ENCODE measurements around the gene OR11H12. TPM values are rescaled to one million over a fixed set of nuclear protein-coding genes. Genes with fewer than 3 reads are reported as not detected.
"Not testable (repeated sequence)": the region's sequence is repeated elsewhere in the genome, so short reads cannot be mapped to it uniquely, and the experiment has no call there.

The OR11H12 gene, protein sequence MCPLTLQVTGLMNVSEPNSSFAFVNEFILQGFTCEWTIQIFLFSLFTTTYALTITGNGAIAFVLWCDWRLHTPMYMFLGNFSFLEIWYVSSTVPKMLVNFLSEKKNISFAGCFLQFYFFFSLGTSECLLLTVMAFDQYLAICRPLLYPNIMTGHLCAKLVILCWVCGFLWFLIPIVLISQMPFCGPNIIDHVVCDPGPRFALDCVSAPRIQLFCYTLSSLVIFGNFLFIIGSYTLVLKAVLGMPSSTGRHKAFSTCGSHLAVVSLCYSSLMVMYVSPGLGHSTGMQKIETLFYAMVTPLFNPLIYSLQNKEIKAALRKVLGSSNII
- polyA plus RNA-seq (2013, experiment 1 of 4): not detected
- not detected for polyA plus RNA-seq (2013, experiment 2 of 4)
- not detected for polyA plus RNA-seq (2013, experiment 3 of 4)
- polyA plus RNA-seq (2013, experiment 4 of 4): not detected

DNA sequence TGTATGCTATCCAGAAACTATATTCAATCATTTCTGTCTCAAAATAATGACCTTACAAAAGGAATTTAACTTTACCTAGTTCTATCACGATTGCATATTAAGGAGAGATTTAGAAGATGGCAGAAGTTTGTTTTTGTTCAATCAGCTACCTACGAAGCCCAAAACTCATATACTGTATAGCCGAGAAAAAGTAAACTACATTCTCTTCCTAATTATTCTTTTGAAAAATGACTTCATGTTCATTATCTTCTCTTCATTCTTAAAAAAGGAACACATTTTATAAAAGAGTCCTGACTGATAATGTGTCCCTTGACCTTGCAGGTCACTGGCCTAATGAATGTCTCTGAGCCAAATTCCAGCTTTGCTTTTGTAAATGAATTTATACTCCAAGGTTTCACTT lies at the start of gene OR11H12:
Gene OR11H12, plus strand, starts transcription at position 301 of the 400 bp plus-strand sequence. Its CDS starts 0 bp downstream, at position 301.
- H3K4me1 ChIP-seq (ENCODE audit: control insufficient read depth, insufficient read depth, low read length); H3K36me3 ChIP-seq (ENCODE audit: control insufficient read depth, insufficient read depth, low read length); H3K4me3 ChIP-seq (ENCODE audit: insufficient read depth, low read depth, low read length); H3K27me3 ChIP-seq (ENCODE audit: control insufficient read depth, insufficient read depth, low read length, poor library complexity, severe bottlenecking); H3K9me3 ChIP-seq (ENCODE audit: control insufficient read depth, low read length); H3K27ac ChIP-seq (ENCODE audit: insufficient read depth, low read depth, low read length, poor library complexity, severe bottlenecking): not testable (repeated sequence)
- no CpG with 5 or more reads among the region's 3 CpGs for WGBS, 2 experiments

DNA sequence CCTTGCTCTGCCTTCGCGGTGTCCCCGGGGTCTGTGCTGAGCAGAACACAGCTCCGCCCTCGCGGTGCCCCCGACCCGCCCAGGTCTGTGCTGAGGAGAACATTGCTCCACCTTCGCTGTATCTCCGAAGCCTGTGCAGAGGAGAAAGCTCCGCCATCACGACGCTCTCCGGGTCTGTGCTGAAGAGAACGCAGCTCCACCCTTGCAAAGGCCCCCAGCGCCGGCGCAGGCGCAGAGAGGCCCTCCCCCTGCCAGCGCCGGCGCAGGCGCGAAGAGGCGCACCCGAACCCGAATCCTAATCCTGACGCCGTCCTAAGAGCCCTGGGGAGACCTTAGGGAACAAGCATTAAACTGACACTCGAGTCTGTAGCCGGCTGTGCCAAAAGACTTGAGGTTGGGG lies 18.0 kb upstream of the OR11H12 start:
- not testable (repeated sequence) for H3K4me1 ChIP-seq (ENCODE audit: control insufficient read depth, insufficient read depth, low read length)

DNA sequence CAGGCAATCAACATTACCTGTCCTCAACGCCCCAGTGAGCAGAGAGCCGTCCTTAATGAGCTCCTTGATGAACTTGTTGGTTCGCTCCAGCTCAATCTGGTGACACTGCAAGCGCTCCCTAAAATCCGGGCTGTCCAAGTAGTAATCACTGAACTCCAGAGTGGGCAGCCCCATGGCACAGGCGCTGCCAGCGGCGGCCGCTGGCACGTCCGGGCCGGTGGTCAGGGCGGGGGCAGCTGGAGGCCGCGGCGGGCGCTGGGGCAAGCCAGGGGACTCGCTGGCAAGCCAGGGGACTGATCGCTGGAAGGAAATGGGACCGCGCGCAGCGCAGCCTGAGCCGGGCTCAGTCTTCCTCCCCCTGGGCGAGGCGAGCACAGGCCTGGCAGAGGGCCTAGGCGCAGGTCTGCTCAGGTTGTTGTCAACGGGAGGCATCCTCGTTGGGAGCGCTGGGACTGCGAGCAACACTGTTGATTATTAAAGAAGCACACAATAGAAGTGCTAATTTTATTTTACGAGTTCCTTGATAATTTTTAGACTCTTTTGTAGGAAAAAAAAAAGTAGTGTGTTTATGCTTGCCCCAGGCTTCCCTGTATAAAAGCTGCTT lies 25.8 kb downstream of the OR11H12 start:
- H3K9me3 ChIP-seq (ENCODE audit: control insufficient read depth, low read length); H3K36me3 ChIP-seq (ENCODE audit: control insufficient read depth, insufficient read depth, low read length); H3K27me3 ChIP-seq (ENCODE audit: control insufficient read depth, insufficient read depth, low read length, poor library complexity, severe bottlenecking); H3K27ac ChIP-seq (ENCODE audit: insufficient read depth, low read depth, low read length, poor library complexity, severe bottlenecking); H3K4me3 ChIP-seq (ENCODE audit: insufficient read depth, low read depth, low read length); H3K4me1 ChIP-seq (ENCODE audit: control insufficient read depth, insufficient read depth, low read length): not testable (repeated sequence)
- WGBS, 2 experiments: no CpG with 5 or more reads among the region's 32 CpGs

More for the DNA sequence above, 18.0 kb upstream of the OR11H12 start:
- not testable (repeated sequence) for H3K36me3 ChIP-seq (ENCODE audit: control insufficient read depth, insufficient read depth, low read length); H3K4me3 ChIP-seq (ENCODE audit: insufficient read depth, low read depth, low read length); H3K27me3 ChIP-seq (ENCODE audit: control insufficient read depth, insufficient read depth, low read length, poor library complexity, severe bottlenecking); H3K27ac ChIP-seq (ENCODE audit: insufficient read depth, low read depth, low read length, poor library complexity, severe bottlenecking); H3K9me3 ChIP-seq (ENCODE audit: control insufficient read depth, low read length)
- 83 to 92% methylated on average over 16 of the region's 31 CpGs for WGBS, 2 experiments

DNA sequence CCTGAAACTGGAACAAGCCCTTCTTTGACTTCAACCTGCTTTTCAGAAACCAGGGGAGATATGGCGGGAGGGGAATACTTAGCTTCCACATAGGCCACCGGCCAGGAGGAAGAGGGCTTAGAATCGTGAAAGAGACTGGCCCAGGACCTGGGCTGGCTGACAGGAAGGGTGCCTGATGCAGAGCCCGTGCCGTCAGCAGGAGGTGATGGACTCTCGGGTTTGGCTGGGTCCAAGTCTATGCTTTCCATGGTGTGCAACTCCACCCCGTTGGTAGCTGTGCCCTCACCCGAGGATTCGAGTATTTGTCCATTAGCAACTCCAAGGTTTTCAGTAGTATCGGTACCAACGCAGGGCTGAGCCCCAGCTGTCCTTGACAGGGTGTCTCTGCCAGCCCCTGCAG lies 35.1 kb downstream of the OR11H12 start:
- H3K4me3 ChIP-seq (ENCODE audit: insufficient read depth, low read depth, low read length); H3K36me3 ChIP-seq (ENCODE audit: control insufficient read depth, insufficient read depth, low read length); H3K9me3 ChIP-seq (ENCODE audit: control insufficient read depth, low read length); H3K27me3 ChIP-seq (ENCODE audit: control insufficient read depth, insufficient read depth, low read length, poor library complexity, severe bottlenecking); H3K4me1 ChIP-seq (ENCODE audit: control insufficient read depth, insufficient read depth, low read length); H3K27ac ChIP-seq (ENCODE audit: insufficient read depth, low read depth, low read length, poor library complexity, severe bottlenecking): not testable (repeated sequence)
- WGBS, 2 experiments: no CpG with 5 or more reads among the region's 11 CpGs

DNA sequence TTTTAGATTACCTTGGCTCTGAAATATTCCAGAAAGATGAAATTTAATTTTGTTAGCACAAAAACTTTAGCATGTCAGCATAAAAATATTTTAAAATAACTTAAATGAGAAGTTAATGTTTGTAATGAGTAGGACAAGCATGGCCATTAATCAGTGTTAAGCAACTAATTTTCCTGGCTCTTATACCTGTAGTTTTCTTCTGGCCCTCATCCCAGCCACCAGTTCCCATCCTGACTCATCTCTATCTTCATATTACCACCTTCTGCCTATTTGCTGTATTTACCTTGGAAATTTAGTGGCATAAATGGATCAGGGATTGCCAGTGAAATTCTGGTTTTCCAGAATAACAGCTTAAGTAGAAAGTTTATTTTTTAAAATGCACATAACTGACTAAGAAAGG lies 37.1 kb downstream of the OR11H12 start:
- H3K36me3 ChIP-seq (ENCODE audit: control insufficient read depth, insufficient read depth, low read length); H3K9me3 ChIP-seq (ENCODE audit: control insufficient read depth, low read length); H3K4me1 ChIP-seq (ENCODE audit: control insufficient read depth, insufficient read depth, low read length); H3K27me3 ChIP-seq (ENCODE audit: control insufficient read depth, insufficient read depth, low read length, poor library complexity, severe bottlenecking); H3K4me3 ChIP-seq (ENCODE audit: insufficient read depth, low read depth, low read length); H3K27ac ChIP-seq (ENCODE audit: insufficient read depth, low read depth, low read length, poor library complexity, severe bottlenecking): not testable (repeated sequence)

DNA sequence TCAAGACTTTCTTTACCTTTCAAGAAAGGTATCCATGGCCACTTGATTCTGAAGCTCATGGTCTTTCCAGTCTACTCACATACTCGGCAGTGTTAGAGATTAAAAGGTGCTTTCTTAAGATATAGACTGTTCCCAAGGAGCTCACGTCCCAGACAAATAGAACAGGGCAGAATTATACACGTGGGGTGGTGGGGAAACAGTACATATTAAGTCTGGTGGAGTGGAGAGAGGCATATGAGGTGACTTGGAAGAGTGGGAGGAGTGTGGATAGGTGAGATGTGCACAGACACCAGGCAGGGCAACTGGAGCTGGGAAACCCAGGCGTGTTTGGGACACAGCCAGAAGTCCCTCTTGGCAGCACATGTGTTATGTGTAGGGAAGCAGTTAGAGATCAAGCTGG lies 37.9 kb downstream of the OR11H12 start:
- not testable (repeated sequence) for H3K4me3 ChIP-seq (ENCODE audit: insufficient read depth, low read depth, low read length); H3K36me3 ChIP-seq (ENCODE audit: control insufficient read depth, insufficient read depth, low read length)
- 23 to 29% methylated on average over 2 of the region's 4 CpGs for WGBS, 2 experiments

DNA sequence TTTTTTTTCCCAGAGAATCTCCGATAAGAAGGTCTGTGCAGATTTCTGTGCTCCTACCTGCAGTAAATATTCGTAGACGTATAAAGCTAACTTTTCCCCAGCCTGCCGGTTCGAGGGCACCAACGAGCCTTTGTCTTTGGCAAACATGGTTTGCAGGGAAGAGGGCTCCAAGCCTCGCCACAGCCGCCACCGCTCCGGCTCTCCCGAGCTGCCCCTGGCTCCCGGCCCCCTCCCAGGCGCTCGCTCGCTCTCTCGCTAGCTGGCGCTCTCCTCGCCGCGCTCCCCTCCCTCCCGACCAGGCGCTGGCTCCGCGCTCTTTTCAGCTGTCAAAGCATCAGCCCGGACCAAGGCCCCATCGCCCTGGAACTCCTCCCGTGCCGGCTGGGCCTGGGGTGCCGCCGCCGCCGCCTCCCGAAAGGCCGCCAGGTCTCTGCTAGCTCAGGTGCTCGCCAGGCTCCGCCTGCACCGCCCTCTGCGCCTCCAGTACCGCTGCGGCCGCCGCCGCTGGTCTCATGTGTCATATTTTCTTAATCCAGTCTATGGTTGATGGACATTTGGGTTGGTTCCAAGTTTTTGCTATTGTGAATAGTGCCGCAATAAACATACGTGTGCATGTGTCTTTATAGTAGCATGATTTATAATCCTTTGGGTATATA lies 45.3 kb downstream of the OR11H12 start:
- not testable (repeated sequence) for H3K27ac ChIP-seq (ENCODE audit: insufficient read depth, low read depth, low read length, poor library complexity, severe bottlenecking); H3K9me3 ChIP-seq (ENCODE audit: control insufficient read depth, low read length); H3K4me3 ChIP-seq (ENCODE audit: insufficient read depth, low read depth, low read length); H3K27me3 ChIP-seq (ENCODE audit: control insufficient read depth, insufficient read depth, low read length, poor library complexity, severe bottlenecking); H3K36me3 ChIP-seq (ENCODE audit: control insufficient read depth, insufficient read depth, low read length); H3K4me1 ChIP-seq (ENCODE audit: control insufficient read depth, insufficient read depth, low read length)
- WGBS, 2 experiments: 89 to 90% methylated on average over 11 of the region's 45 CpGs

More for the DNA sequence above, 37.9 kb downstream of the OR11H12 start:
- H3K27me3 ChIP-seq (ENCODE audit: control insufficient read depth, insufficient read depth, low read length, poor library complexity, severe bottlenecking); H3K9me3 ChIP-seq (ENCODE audit: control insufficient read depth, low read length); H3K27ac ChIP-seq (ENCODE audit: insufficient read depth, low read depth, low read length, poor library complexity, severe bottlenecking); H3K4me1 ChIP-seq (ENCODE audit: control insufficient read depth, insufficient read depth, low read length): not testable (repeated sequence)
